AG04449 (cell line): Measurements from ENCODE around the gene A1CF.
"Not testable (repeated sequence)": the region's sequence is repeated elsewhere in the genome, so short reads cannot be mapped to it uniquely, and the experiment has no call there.

Experiments used
- CTCF ChIA-PET: fragments of 350-600 bp; formaldehyde crosslinking; extraction: SDS; loops from one replicate; lab custom pipeline; 2021; ENCODE audit warnings: antibody characterized with exemption; lab: Yijun Ruan, JAX
- POLR2A ChIA-PET: fragments of 400-600, 350-600 bp; formaldehyde crosslinking; extraction: SDS; loops from one replicate; lab custom pipeline; 2020; ENCODE audit warnings: antibody characterized with exemption, inconsistent platforms; lab: Yijun Ruan, JAX
- DNase-seq: peaks from one replicate; pipeline ENCODE4 v3.0.0-alpha.2; 2010; ENCODE audit warnings: low read depth, low spot score
- H3K4me3 ChIP-seq: 2 replicates; pipeline ENCODE4 v1.5.1; 2011; ENCODE audit warnings: low read depth, mild to moderate bottlenecking, control low read depth, low read length
- CTCF ChIP-seq: IDR thresholded peaks from one replicate; pipeline ENCODE4 v1.5.1; 2011; ENCODE audit warnings: mild to moderate bottlenecking, moderate library complexity, low read length, control low read depth, inconsistent platforms; ENCODE audit not compliant: insufficient read depth; ENCODE audit errors: missing control alignments

The A1CF gene

GRCh38 chr10:50885097-50885859 is at the start of gene A1CF:
TSS of gene A1CF (minus strand) at chr10:50885627. CDS start at chr10:50859940, 25,687 bp downstream.
- TF ChIP-seq CTCF, result no peak
- H3K4me3 ChIP-seq, result no peak within 1 kb of the TSS
- DNase-seq, result no peak
- ChIA-PET POLR2A (no interaction called here), CTCF (no interaction called here)

- ChIA-PET POLR2A (no interaction called here), CTCF (no interaction called here)
- DNase-seq, result no peak
- H3K4me3 ChIP-seq, result no peak overlapping the region
- no peak for TF ChIP-seq CTCF
These were observed 46.6 kb upstream of the A1CF start for GRCh38 chr10:50931948-50932431.

GRCh38 chr10:50929670-50930069 is 44.2 kb upstream of the A1CF start:
- TF ChIP-seq CTCF, result no peak
- ChIA-PET POLR2A (no interaction called here), CTCF (no interaction called here)
- H3K4me3 ChIP-seq, result no peak overlapping the region
- no peak for DNase-seq

GRCh38 chr10:50928190-50928552 is 42.7 kb upstream of the A1CF start:
- no peak for DNase-seq
- TF ChIP-seq CTCF, result no peak
- ChIA-PET POLR2A (no interaction called here), CTCF (no interaction called here)
- no peak overlapping the region for H3K4me3 ChIP-seq

GRCh38 chr10:50927522-50928189 is 42.2 kb upstream of the A1CF start:
- CTCF ChIA-PET, result no interaction called here
- H3K4me3 ChIP-seq, result no peak overlapping the region
- no peak for TF ChIP-seq CTCF
- DNase-seq, result no peak
- POLR2A ChIA-PET, result no interaction called here

GRCh38 chr10:50923471-50923870 is 38.0 kb upstream of the A1CF start:
- DNase-seq, CTCF ChIA-PET, POLR2A ChIA-PET, H3K4me3 ChIP-seq: not testable (repeated sequence)

GRCh38 chr10:50919010-50919409 is 33.6 kb upstream of the A1CF start:
- POLR2A ChIA-PET, result no interaction called here
- DNase-seq, result no peak
- no peak for TF ChIP-seq CTCF
- H3K4me3 ChIP-seq, result no peak overlapping the region
- CTCF ChIA-PET, result no interaction called here
